ENCODE results near the gene ABHD8.

The ABHD8 gene

GRCh38 chr19:17321655-17322489, 18.6 kb upstream of the ABHD8 start:
- no peak for DNase-seq (ENCODE audit: low read depth in 2 of 2)

GRCh38 chr19:17320435-17320834, 17.2 kb upstream of the ABHD8 start:
- no peak for DNase-seq (ENCODE audit: low read depth in 2 of 2)

DNA sequence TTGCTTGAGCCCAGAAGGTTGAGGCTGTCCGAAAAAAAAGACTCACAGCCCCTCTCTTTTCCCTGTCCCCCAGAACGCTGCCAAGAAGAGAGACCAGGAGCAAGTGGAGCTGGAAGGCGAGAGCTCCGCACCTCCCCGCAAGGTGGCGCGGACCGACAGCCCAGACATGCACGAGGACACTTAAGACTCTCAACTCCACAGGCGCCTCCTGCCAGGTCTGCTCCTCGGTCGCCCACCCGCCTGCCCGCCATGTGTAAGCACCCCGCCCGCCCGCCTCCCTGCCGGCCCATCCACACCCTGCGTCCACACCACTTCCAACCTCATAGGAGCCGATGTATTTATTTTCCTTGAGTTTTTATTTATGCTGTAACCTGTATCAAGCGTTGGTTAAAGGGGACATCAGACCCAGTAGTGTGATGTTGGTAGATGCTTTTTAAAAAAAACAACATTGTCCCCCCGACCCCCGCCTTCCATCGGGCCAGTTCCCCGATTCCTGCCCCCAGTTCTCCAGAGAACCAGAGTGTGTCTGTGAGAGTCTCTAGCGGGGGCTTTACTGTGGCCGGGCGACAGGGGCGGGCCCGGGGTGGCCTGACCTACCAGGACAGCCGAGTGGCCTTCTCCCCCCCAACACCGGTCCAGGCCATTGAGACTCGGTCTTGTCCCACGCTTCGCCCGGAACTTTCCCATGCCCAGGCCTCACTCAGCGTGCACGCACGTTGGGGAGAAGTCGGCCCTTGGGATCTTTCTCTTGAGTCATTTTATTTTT, 16.4 kb upstream of the ABHD8 start:
- no peak for DNase-seq (ENCODE audit: low read depth in 2 of 2)

DNA sequence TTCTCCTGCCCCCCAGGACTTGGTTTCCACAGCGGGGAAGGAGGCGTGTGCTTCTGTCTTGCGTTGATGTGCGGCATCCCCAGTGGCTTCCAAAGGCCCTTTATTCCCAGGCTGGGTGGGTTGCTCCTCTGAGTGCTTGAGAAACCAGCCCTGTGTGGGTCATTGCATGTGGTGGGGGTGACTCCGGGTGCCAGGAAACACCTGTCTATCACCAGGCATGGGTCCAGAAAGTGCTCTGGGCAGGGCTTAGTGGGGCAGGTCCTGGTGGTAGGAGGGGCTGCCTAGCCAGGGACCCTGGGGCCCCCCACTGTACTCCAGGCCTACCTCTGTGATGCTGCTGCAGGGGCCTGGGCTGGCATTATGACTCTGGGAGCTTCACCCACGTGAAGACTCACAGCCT, 15.7 kb upstream of the ABHD8 start:
- DNase-seq (ENCODE audit: low read depth in 2 of 2): no peak

DNA sequence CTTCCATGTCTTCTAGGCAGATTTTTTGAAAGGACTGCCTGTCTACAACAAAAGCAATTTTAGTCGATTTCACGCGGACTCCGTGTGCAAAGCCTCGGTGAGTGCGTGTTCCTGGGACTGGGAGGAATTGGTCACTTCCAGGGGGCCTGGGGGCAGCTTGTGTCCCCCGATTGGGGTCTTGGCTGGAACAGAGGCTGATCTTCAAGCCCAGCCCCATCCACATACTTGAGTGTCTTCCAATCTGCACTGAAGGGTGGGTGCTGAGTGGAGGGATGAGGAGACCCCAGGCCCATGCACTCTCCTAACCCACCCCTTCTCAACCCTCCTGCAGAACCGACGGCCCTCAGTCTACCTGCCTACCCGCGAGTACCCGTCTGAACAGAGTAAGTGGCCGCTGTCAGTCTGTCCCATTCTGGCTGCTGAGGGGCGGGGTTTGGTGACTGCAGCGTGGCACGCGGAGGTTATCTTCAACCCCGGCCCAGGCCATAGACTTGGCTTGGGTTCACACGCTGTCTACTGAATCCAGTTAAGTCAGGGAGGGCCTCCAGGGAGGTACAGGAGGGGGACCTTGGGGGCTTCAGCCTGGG, 10.9 kb upstream of the ABHD8 start:
- DNase-seq (ENCODE audit: low read depth in 2 of 2): no peak

GRCh38 chr19:17312189-17313113, 9.2 kb upstream of the ABHD8 start:
- no peak for DNase-seq (ENCODE audit: low read depth in 2 of 2)

- no peak for DNase-seq (ENCODE audit: low read depth in 2 of 2)
Observed at GRCh38 chr19:17311455-17312188, 8.4 kb upstream of the ABHD8 start.

GRCh38 chr19:17309965-17310461, 6.8 kb upstream of the ABHD8 start:
- no peak for DNase-seq (ENCODE audit: low read depth in 2 of 2)

DNA sequence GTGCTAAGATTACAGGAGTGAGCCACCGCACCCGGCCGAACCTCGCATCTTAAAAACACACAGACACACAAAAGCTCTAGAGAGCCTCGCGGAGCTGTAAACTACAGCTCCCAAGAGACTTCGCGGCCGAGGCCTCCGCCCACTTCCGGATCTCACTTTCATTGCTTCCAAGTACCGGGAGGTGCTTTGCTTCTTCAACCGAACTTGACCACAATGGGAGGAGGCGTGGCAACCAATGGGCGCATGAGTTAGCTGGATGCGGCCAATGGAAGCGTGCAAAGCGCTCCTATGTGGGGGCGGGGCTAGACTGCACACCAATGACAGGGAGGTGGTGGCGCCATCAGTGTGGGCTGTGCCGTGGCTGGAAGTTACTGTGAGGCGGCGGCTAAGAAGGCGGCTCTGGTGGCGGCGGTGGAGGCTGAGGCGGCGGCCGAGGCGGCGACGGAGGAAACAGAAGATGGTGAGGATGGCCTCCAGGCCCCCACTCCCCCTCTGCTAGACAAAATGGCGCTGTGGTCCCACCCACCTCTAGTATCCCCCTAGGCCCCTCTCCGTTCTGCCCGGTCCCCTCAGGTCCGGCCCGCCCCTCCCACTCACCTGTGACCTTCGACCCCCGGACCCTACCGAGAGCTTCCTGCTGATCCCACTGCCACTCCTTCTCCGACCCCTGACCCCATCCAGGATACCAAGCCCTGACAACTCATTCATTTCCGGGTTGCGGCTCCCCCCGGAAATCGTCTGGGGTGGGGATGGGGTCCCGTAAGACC, 6.2 kb upstream of the ABHD8 start, which contains the start of gene DDA1:
DDA1 (plus strand) TSS at position 366 of the 767 bp plus-strand sequence; CDS start at position 458, 92 bp downstream.
- DNase-seq (ENCODE audit: low read depth in 2 of 2): peak; percentile 97 to 99

DNA sequence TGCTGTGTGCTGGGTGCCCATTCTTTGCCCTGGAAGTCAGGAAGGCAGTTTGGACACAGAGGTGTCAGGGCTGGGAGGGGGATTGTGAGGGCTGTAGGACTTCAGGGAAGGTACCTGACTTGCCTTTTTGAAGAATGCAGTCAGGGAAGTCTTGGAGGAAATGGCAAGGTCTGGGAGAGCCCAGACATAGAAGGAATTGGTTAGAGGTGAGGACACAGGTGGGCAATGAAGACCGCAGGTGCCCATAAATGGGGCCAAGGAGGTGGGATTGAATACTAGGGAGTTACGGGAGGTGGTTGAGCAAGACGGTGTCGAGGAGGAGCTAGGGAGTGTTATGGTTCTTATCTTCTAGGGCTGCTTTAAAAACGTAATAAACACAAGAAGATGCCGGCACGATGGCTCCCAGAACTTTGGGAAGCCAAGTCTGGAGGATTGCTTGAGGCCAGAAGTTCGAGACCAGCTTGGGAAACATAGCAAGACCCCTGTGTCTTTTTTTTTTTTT, 4.7 kb upstream of the ABHD8 start:
- no peak for DNase-seq (ENCODE audit: low read depth in 2 of 2)

GRCh38 chr19:17306285-17306714, 3.1 kb upstream of the ABHD8 start:
- DNase-seq (ENCODE audit: low read depth in 2 of 2): no peak

GRCh38 chr19:17305517-17306284, 2.5 kb upstream of the ABHD8 start, which contains the start of gene MRPL34:
Gene MRPL34, plus strand, starts transcription at chr19:17305872. Its CDS starts 21 bp downstream, at chr19:17305893.
- peak; percentile 89 to 92 for DNase-seq (ENCODE audit: low read depth in 2 of 2)

GRCh38 chr19:17305216-17305516, 1.9 kb upstream of the ABHD8 start:
- DNase-seq (ENCODE audit: low read depth in 2 of 2): no peak

- DNase-seq (ENCODE audit: low read depth in 2 of 2): no peak
Observed at GRCh38 chr19:17304386-17305215, 1.4 kb upstream of the ABHD8 start.

DNA sequence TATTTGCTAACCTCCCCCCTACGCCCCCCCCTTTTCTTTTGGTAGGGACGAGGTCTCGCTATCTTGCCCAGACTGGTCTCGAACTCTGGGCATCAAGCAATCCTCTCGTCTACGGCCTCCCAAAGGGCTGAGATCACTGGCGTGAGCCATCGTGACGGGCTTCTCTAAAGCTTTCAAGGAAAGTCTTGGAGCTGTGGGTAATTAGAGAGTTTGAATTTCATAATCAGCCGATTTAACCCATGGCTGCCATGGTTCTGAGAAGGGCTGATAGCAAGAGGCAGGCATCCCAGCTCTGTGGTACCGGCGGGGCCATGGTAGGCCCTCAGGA, 679 bp upstream of the ABHD8 start:
- no peak for DNase-seq (ENCODE audit: low read depth in 2 of 2)

- no peak for DNase-seq (ENCODE audit: low read depth in 2 of 2)
Observed at GRCh38 chr19:17302391-17303166, 646 bp downstream of the ABHD8 start.

- no peak for DNase-seq (ENCODE audit: low read depth in 2 of 2)
Observed at GRCh38 chr19:17300992-17301619, 2.1 kb downstream of the ABHD8 start.
